Naive thymus-derived CD8-positive, alpha-beta T cell (primary cell): ENCODE data around the gene RNF44. TPM values are rescaled to one million over a fixed set of nuclear protein-coding genes. Genes with fewer than 3 reads are reported as not detected.

Experiments
- ATAC-seq, 2 donors: fragments of 150-1000 bp; cut with Tn5 transposase in 1 of 2; sonication (Bioruptor Pico), chemical (Tn5 transposase) in 1 of 2; 1 replicate in 1 of 2; 2 replicates in 1 of 2; pipeline ENCODE4 v1.10.0; 2021; ENCODE audit warnings: mild to moderate bottlenecking in 2 of 2, moderate library complexity in 2 of 2
- POLR2A ChIA-PET: fragments of 350-600 bp; sonication (Branson Sonifier 250); formaldehyde crosslinking; loops from one replicate; lab custom pipeline; 2021; ENCODE audit warnings: antibody characterized with exemption; lab: Charles Lee
- DNase-seq, 10 donors: peaks; one replicate each; pipeline versions ENCODE4 v3.0.0 to v3.0.0-alpha.2; 2020 to 2022
- H3K27ac Mint-ChIP-seq, 10 donors: one replicate each; pipeline ENCODE4 v1.8.0; 2020 to 2022; ENCODE audit warnings: mild to moderate bottlenecking in 10 of 10, mixed read lengths in 10 of 10, moderate library complexity in 4 of 10, inconsistent platforms in 1 of 10
- H3K27me3 Mint-ChIP-seq, 5 donors: one replicate each; pipeline ENCODE4 v1.8.0; 2021 to 2022; ENCODE audit warnings: mixed read lengths in 5 of 5
- H3K36me3 Mint-ChIP-seq, 3 donors: one replicate each; pipeline ENCODE4 v1.8.0; 2020 to 2022; ENCODE audit warnings: mixed read lengths in 3 of 3, mild to moderate bottlenecking in 2 of 3, inconsistent platforms in 1 of 3
- H3K4me1 Mint-ChIP-seq, 4 donors: one replicate each; pipeline ENCODE4 v1.8.0; 2021 to 2022; ENCODE audit warnings: mixed read lengths in 4 of 4
- H3K4me3 Mint-ChIP-seq, 10 donors: one replicate each; pipeline ENCODE4 v1.8.0; 2020 to 2022; ENCODE audit warnings: mild to moderate bottlenecking in 10 of 10, mixed read lengths in 10 of 10, moderate library complexity in 6 of 10, inconsistent platforms in 1 of 10
- H3K9me3 Mint-ChIP-seq, 9 donors: one replicate each; pipeline ENCODE4 v1.8.0; 2020 to 2022; ENCODE audit warnings: mixed read lengths in 9 of 9, mild to moderate bottlenecking in 3 of 9, inconsistent platforms in 1 of 9, moderate library complexity in 1 of 9
- polyA plus RNA-seq, 3 donors: library from polyadenylated mRNA; unstranded; fragments of 300-500 nt; fragmentation: Illumina TruSeq; gene quantifications; one replicate each; pipeline ENCODE4 v1.2.3, GENCODE V29; 2021
- total RNA-seq, 8 experiments: library from RNA in 2 of 8; stranded (reverse) in 2 of 8; gene quantifications; one replicate each; pipeline ENCODE4 v1.2.3 and lab custom pipeline; 2021 to 2026

Gene RNF44
- total and polyA plus RNA-seq, 5 experiments from 2014 or later, result 1.2 to 281 (median 4.1) TPM

- DNase-seq (no peak), ATAC-seq (no peak)
- peaks cover 21 to 48% (median 36%) of the 10 kb centered on the region in 4 donors for H3K4me1 Mint-ChIP-seq
- no peaks in the 10 kb centered on the region for H3K9me3 Mint-ChIP-seq
- no peak overlapping the region for H3K4me3 Mint-ChIP-seq
- peak overlapping the region in 1 of 10 donors; percentile 40 for H3K27ac Mint-ChIP-seq
- POLR2A ChIA-PET, result interaction anchor here (1.3 kb wide), 1 partner anchor 50 kb away, joined by 4 read pairs; no protein-coding TSS in a partner anchor
- H3K27me3 Mint-ChIP-seq, result no peaks in the 10 kb centered on the region
- H3K36me3 Mint-ChIP-seq, result peaks cover 7 to 86% (median 24%) of the 10 kb centered on the region in 3 donors
These were observed 50.9 kb downstream of the RNF44 start for GRCh38 chr5:176486189-176486757.

DNA sequence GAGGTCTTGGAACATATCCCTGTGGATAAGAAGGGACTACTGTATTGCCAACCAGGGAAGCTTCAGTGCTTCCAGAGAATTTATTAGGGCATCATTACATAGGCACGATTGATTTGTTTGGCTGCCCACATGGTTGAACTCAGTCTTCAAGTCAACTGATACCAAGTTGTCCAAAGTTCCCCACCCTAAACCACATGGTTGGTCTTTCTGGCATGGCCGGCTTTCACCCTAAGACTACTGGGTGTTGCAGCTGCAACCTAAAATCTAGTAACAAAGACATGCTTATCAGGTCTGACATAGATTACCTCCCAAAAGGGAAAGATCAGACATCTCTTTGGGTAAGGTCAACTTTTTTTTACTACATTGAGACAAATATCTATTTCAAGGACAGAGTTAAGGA lies 52.0 kb downstream of the RNF44 start:
- Mint-ChIP-seq H3K9me3 (no peaks in the 10 kb centered on the region), H3K27me3 (no peaks in the 10 kb centered on the region), H3K27ac (peak overlapping the region in 3 of 10 donors; percentile 13 to 41 (median 17)), H3K4me1 (peaks cover 20 to 44% (median 35%) of the 10 kb centered on the region in 4 donors), H3K4me3 (no peak overlapping the region), H3K36me3 (peaks cover 7 to 79% (median 20%) of the 10 kb centered on the region in 3 donors)
- no peak for ATAC-seq
- POLR2A ChIA-PET, result no interaction called here
- DNase-seq, result no peak

DNA sequence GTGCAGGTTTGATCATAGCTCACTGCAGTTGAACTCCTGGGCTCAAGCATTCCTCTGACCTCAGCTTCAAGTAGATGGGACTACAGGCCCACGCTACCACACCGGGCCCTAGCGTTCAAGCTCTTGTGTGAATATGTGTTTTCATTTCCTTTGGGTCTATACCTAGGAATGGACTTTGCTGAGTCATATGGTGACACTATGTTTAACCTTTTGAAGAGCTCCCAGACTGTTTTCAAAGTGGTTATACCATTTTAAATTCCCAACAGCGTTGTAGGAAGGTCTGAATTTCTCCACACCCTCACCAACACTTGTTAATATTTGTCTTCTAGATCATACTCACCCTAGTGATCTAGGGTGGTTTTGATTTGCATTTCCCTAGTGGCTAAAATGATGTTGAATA lies 55.5 kb downstream of the RNF44 start:
- H3K36me3 Mint-ChIP-seq, result peaks cover 0 to 70% (median 21%) of the 10 kb centered on the region in 3 donors
- no peaks in the 10 kb centered on the region for H3K27me3 Mint-ChIP-seq
- H3K9me3 Mint-ChIP-seq, result no peaks in the 10 kb centered on the region
- no peak overlapping the region for H3K27ac Mint-ChIP-seq
- POLR2A ChIA-PET, result no interaction called here
- no peak overlapping the region for H3K4me3 Mint-ChIP-seq
- no peak for DNase-seq
- H3K4me1 Mint-ChIP-seq, result peaks cover 14 to 35% (median 18%) of the 10 kb centered on the region in 4 donors
- ATAC-seq, result no peak

Other genes starting within 250 kb of the RNF44 start
- gene KIAA1191, start 175.6 kb downstream of the RNF44 start, total RNA-seq, result 10 to 100 TPM; 71.3 to 78.8 TPM
- gene KIAA1191, start 175.6 kb downstream of the RNF44 start, polyA plus RNA-seq, result 10 to 100 TPM; 42.3 to 50.7 (median 50.5) TPM
- gene ARL10, start 171.9 kb downstream of the RNF44 start, total RNA-seq, result 10 to 100 TPM; 12.7 to 15.0 TPM
- gene ARL10, start 171.9 kb downstream of the RNF44 start, polyA plus RNA-seq, result 1 to 10 TPM; 1.2 to 1.7 (median 1.3) TPM
- 10 to 100 TPM; 21.0 to 21.8 TPM for gene NOP16, start 148.8 kb downstream of the RNF44 start, total RNA-seq
- gene NOP16, start 148.8 kb downstream of the RNF44 start, polyA plus RNA-seq, result 10 to 100 TPM; 19.1 to 40.5 (median 22.8) TPM
- gene HIGD2A, start 148.7 kb downstream of the RNF44 start, total RNA-seq, result 10 to 100 TPM; 75.3 to 79.3 TPM
- 100 to 1,000 TPM; 209 to 280 (median 250) TPM for gene HIGD2A, start 148.7 kb downstream of the RNF44 start, polyA plus RNA-seq
- gene CLTB, start 120.9 kb downstream of the RNF44 start, total RNA-seq, result 10 to 100 TPM; 34.4 to 36.1 TPM
- gene CLTB, start 120.9 kb downstream of the RNF44 start, polyA plus RNA-seq, result 10 to 100 TPM; 69.2 to 82.7 (median 73.5) TPM
- gene FAF2, start 89.0 kb downstream of the RNF44 start, total RNA-seq, result 10 to 100 TPM; 34.7 to 37.8 TPM
- gene FAF2, start 89.0 kb downstream of the RNF44 start, polyA plus RNA-seq, result 10 to 100 TPM in 2 of 3 donors, 1 to 10 TPM in 1; 9.5 to 12.0 (median 11.4) TPM
- gene CDHR2, start 11.9 kb upstream of the RNF44 start, total RNA-seq, result 1 to 10 TPM; 3.6 to 4.8 TPM
- under 1 TPM in 1 of 3 donors, not detected in 2; 0.26 TPM for gene CDHR2, start 11.9 kb upstream of the RNF44 start, polyA plus RNA-seq
- under 1 TPM in 1 of 2 experiments, not detected in 1; 0.11 TPM for gene GPRIN1, start 72.8 kb upstream of the RNF44 start, total RNA-seq
- gene GPRIN1, start 72.8 kb upstream of the RNF44 start, polyA plus RNA-seq, result under 1 TPM in 2 of 3 donors, not detected in 1; 0.06 to 0.27 TPM
- gene SNCB, start 93.1 kb upstream of the RNF44 start, total RNA-seq, result not detected
- not detected for gene SNCB, start 93.1 kb upstream of the RNF44 start, polyA plus RNA-seq
- not detected for gene EIF4E1B, start 93.3 kb upstream of the RNF44 start, total RNA-seq
- not detected for gene EIF4E1B, start 93.3 kb upstream of the RNF44 start, polyA plus RNA-seq
- gene TSPAN17, start 110.1 kb upstream of the RNF44 start, total RNA-seq, result 10 to 100 TPM; 19.4 to 21.4 TPM
- gene TSPAN17, start 110.1 kb upstream of the RNF44 start, polyA plus RNA-seq, result 10 to 100 TPM; 13.5 to 26.0 (median 18.4) TPM